ENCODE results near the gene RNPS1.

Gene RNPS1

DNA sequence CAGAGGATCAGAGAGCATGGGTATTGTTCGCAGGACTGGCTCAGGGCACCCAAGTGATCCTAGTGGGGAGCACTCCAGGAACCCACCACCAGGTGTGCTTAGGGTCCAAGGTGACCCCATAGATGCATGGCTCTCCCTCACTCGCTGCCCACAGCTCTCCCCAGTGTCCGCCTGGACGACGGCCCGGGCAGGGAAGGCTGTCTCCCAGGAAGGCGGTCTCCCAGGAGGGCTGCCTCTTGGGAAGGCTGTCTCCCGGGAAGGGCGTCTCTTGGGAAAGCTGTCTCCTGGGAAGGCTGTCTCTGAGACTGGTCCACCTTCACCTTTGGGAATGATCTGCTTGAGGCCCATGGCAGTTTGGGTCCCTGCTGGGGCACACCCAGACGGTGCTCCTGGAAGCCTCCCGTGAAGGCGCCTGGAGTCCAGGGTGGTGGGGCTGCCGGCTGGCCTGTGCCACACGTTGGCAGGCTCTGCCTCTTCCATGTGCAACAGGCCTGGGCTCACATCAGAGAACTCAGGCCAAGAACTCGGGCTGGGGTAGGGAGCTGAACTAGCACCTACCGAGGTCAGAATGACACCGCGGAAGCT lies 21.5 kb downstream of the RNPS1 start:
- H3K27me3 ChIP-seq (ENCODE audit: insufficient read depth, poor library complexity, severe bottlenecking): no peaks in the 10 kb centered on the region
- no peak overlapping the region for H3K4me3 ChIP-seq (replicated peaks; ENCODE audit: insufficient read depth, low read length)
- DNase-seq (ENCODE audit: low read depth in 1 of 2, low spot score in 1 of 2): no peak
- no peak for TF ChIP-seq GABPA (IDR thresholded peaks at IDR 0.05; ENCODE audit: low read depth)
- no peak for TF ChIP-seq SPI1 (IDR thresholded peaks at IDR 0.05; ENCODE audit: borderline replicate concordance, low read depth)
- no peak for TF ChIP-seq POLR2AphosphoS5 (IDR thresholded peaks at IDR 0.05; ENCODE audit: low read depth)
- TF ChIP-seq, protein P1, sequence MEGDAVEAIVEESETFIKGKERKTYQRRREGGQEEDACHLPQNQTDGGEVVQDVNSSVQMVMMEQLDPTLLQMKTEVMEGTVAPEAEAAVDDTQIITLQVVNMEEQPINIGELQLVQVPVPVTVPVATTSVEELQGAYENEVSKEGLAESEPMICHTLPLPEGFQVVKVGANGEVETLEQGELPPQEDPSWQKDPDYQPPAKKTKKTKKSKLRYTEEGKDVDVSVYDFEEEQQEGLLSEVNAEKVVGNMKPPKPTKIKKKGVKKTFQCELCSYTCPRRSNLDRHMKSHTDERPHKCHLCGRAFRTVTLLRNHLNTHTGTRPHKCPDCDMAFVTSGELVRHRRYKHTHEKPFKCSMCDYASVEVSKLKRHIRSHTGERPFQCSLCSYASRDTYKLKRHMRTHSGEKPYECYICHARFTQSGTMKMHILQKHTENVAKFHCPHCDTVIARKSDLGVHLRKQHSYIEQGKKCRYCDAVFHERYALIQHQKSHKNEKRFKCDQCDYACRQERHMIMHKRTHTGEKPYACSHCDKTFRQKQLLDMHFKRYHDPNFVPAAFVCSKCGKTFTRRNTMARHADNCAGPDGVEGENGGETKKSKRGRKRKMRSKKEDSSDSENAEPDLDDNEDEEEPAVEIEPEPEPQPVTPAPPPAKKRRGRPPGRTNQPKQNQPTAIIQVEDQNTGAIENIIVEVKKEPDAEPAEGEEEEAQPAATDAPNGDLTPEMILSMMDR (IDR thresholded peaks at IDR 0.05; ENCODE audit: insufficient read depth, low read length): no peak
- TF ChIP-seq, protein P2, sequence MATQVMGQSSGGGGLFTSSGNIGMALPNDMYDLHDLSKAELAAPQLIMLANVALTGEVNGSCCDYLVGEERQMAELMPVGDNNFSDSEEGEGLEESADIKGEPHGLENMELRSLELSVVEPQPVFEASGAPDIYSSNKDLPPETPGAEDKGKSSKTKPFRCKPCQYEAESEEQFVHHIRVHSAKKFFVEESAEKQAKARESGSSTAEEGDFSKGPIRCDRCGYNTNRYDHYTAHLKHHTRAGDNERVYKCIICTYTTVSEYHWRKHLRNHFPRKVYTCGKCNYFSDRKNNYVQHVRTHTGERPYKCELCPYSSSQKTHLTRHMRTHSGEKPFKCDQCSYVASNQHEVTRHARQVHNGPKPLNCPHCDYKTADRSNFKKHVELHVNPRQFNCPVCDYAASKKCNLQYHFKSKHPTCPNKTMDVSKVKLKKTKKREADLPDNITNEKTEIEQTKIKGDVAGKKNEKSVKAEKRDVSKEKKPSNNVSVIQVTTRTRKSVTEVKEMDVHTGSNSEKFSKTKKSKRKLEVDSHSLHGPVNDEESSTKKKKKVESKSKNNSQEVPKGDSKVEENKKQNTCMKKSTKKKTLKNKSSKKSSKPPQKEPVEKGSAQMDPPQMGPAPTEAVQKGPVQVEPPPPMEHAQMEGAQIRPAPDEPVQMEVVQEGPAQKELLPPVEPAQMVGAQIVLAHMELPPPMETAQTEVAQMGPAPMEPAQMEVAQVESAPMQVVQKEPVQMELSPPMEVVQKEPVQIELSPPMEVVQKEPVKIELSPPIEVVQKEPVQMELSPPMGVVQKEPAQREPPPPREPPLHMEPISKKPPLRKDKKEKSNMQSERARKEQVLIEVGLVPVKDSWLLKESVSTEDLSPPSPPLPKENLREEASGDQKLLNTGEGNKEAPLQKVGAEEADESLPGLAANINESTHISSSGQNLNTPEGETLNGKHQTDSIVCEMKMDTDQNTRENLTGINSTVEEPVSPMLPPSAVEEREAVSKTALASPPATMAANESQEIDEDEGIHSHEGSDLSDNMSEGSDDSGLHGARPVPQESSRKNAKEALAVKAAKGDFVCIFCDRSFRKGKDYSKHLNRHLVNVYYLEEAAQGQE (IDR thresholded peaks at IDR 0.05; ENCODE audit: insufficient replicate concordance, low read depth): no peak
- no peak overlapping the region for H3K27ac ChIP-seq (replicated peaks)

DNA sequence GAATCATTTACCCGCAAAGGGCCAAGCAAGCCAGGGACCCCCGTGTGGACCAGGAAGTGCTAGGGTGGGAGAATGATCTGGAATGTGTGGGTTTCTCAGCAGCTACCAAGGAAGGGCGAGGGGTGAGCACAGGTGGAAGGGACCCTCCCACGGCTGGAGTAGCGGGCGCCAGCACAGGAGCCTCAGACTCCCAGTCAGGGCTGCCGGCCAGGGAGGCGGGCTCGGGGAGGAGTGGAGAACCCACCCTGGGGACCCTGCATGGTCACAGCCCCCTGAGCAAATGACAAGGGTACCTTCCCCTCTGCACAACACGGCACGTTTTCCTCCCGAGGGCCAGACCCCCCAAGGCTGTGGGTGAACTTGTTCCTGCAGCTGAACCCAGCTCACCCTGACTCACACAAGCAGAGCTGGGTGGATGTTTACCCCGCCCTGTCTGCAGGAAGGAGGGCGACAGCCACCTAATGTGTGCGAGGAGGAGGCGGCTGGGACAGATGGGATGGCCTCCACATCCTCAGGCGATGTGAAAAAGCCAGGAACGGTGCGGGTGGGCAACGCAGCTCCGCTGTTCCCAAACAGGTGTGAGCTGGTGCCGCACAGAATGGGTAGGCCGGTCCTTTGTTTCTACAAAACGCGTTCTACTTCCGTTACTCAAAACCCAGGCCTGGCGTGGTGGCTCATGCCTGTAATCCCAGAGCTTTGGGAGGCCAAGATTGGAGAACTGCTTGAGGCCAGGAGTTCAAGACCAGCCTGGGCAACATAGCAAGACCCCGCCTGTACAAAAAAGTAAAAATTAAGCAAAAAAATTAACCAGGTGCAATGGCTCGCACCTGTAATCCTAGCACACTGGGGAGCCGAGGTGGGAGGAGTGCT lies 22.8 kb downstream of the RNPS1 start:
- Histone ChIP-seq H3K27ac (replicated peaks) (no peak overlapping the region), H3K4me3 (replicated peaks; ENCODE audit: insufficient read depth, low read length) (no peak overlapping the region), H3K27me3 (ENCODE audit: insufficient read depth, poor library complexity, severe bottlenecking) (no peaks in the 10 kb centered on the region)
- TF ChIP-seq GABPA (IDR thresholded peaks at IDR 0.05; ENCODE audit: low read depth) (no peak), POLR2AphosphoS5 (IDR thresholded peaks at IDR 0.05; ENCODE audit: low read depth) (no peak), SPI1 (IDR thresholded peaks at IDR 0.05; ENCODE audit: borderline replicate concordance, low read depth) (no peak)
- TF ChIP-seq, protein P1 (IDR thresholded peaks at IDR 0.05; ENCODE audit: insufficient read depth, low read length): no peak
- TF ChIP-seq, protein P2 (IDR thresholded peaks at IDR 0.05; ENCODE audit: insufficient replicate concordance, low read depth): no peak
- DNase-seq (ENCODE audit: low read depth in 1 of 2, low spot score in 1 of 2): no peak

DNA sequence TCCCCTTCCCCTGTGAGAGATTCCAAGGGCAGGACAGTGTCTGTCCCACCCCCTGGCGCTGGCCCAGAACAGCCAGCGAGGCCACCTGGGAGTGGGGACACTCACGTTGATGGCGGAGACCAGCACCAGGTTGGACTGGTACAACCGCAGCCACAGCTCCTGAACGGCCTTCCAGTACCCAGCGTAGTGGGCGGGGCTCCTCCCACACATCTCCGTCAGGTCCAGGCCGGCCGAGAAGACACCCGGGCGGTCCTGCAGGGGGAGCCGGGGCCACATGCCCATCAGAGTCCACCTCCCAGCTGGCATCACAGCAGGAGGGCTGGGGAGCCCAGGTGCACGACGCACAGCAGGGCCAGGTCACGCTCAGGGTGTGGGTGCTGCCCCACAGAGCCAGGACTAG lies 23.6 kb downstream of the RNPS1 start:
- TF ChIP-seq, protein P1 (IDR thresholded peaks at IDR 0.05; ENCODE audit: insufficient read depth, low read length): no peak
- TF ChIP-seq, protein P2 (IDR thresholded peaks at IDR 0.05; ENCODE audit: insufficient replicate concordance, low read depth): no peak
- TF ChIP-seq GABPA (IDR thresholded peaks at IDR 0.05; ENCODE audit: low read depth) (no peak), SPI1 (IDR thresholded peaks at IDR 0.05; ENCODE audit: borderline replicate concordance, low read depth) (no peak)
- DNase-seq (ENCODE audit: low read depth in 1 of 2, low spot score in 1 of 2): no peak
- Histone ChIP-seq H3K4me3 (replicated peaks; ENCODE audit: insufficient read depth, low read length) (no peak overlapping the region), H3K27me3 (ENCODE audit: insufficient read depth, poor library complexity, severe bottlenecking) (no peaks in the 10 kb centered on the region), H3K27ac (replicated peaks) (no peak overlapping the region)
